ENCODE results near the gene ATP6V0C.
A peak's percentile ranks its signal among the peaks of the same experiment; 100 is the strongest.

The ATP6V0C gene

GRCh38 chr16:2518823-2519710 lies 5.3 kb downstream of the ATP6V0C start:
- Histone ChIP-seq H4K20me1 (ENCODE audit: insufficient read depth) (peaks cover 4% of the 10 kb centered on the region; the same call in 1 of the 2 replicates), H3K9ac (no peak overlapping the region), H3K4me1 (ENCODE audit: low read depth, poor library complexity, severe bottlenecking) (peaks cover 34% of the 10 kb centered on the region), H2AFZ (ENCODE audit: low read depth) (no peak overlapping the region), H3K27me3 (ENCODE audit: insufficient read depth, low read depth) (no peaks in the 10 kb centered on the region), H3K4me2 (no peak overlapping the region), H3K36me3 (ENCODE audit: insufficient read depth) (no peaks in the 10 kb centered on the region), H3K27ac (no peak overlapping the region), H3K79me2 (ENCODE audit: insufficient read depth, low read depth) (peaks cover 76% of the 10 kb centered on the region), H3K4me3 (IDR thresholded peaks at IDR 0.05; ENCODE audit: insufficient read depth, low read depth, low read length) (no peak overlapping the region)
- no peak for TF ChIP-seq CTCF (conservative IDR thresholded peaks at IDR 0.05; ENCODE audit: low read depth, low read length)

- Histone ChIP-seq H3K4me1 (ENCODE audit: low read depth, poor library complexity, severe bottlenecking) (peaks cover 34% of the 10 kb centered on the region), H2AFZ (ENCODE audit: low read depth) (no peak overlapping the region), H4K20me1 (ENCODE audit: insufficient read depth) (peaks cover 4% of the 10 kb centered on the region; the same call in 1 of the 2 replicates), H3K27me3 (ENCODE audit: insufficient read depth, low read depth) (no peaks in the 10 kb centered on the region), H3K27ac (no peak overlapping the region), H3K4me3 (IDR thresholded peaks at IDR 0.05; ENCODE audit: insufficient read depth, low read depth, low read length) (no peak overlapping the region), H3K9ac (no peak overlapping the region), H3K4me2 (no peak overlapping the region), H3K36me3 (ENCODE audit: insufficient read depth) (no peaks in the 10 kb centered on the region), H3K79me2 (ENCODE audit: insufficient read depth, low read depth) (peaks cover 71% of the 10 kb centered on the region)
- no peak for TF ChIP-seq CTCF (conservative IDR thresholded peaks at IDR 0.05; ENCODE audit: low read depth, low read length)
Measured at GRCh38 chr16:2519711-2520080, 5.9 kb downstream of the ATP6V0C start.

- Histone ChIP-seq H3K4me3 (IDR thresholded peaks at IDR 0.05; ENCODE audit: insufficient read depth, low read depth, low read length) (no peak within 1 kb of the TSS), H3K4me2 (peak within 1 kb of the TSS; percentile 74), H3K27me3 (ENCODE audit: insufficient read depth, low read depth) (no peaks in the 10 kb centered on the region), H3K79me2 (ENCODE audit: insufficient read depth, low read depth) (peaks cover 66% of the 10 kb centered on the region), H3K4me1 (ENCODE audit: low read depth, poor library complexity, severe bottlenecking) (peaks cover 30% of the 10 kb centered on the region), H4K20me1 (ENCODE audit: insufficient read depth) (no peaks in the 10 kb centered on the region; the same call in 1 of the 2 replicates), H3K9ac (peak within 1 kb of the TSS; percentile 66; the same call in 1 of the 2 replicates), H2AFZ (ENCODE audit: low read depth) (peak within 1 kb of the TSS; percentile 19; the same call in 1 of the 2 replicates), H3K27ac (peak within 1 kb of the TSS; percentile 52; the same call in 1 of the 2 replicates), H3K36me3 (ENCODE audit: insufficient read depth) (no peaks in the 10 kb centered on the region)
- no peak for TF ChIP-seq CTCF (conservative IDR thresholded peaks at IDR 0.05; ENCODE audit: low read depth, low read length)
Measured at GRCh38 chr16:2520097-2520783, 6.5 kb downstream of the ATP6V0C start, which contains the start of gene AMDHD2. Gene AMDHD2, plus strand, starts transcription at chr16:2520371. Its CDS starts 88 bp downstream, at chr16:2520459.

GRCh38 chr16:2520784-2521531 lies 7.2 kb downstream of the ATP6V0C start:
- no peaks in the 10 kb centered on the region for H3K27me3 ChIP-seq (ENCODE audit: insufficient read depth, low read depth)
- H3K79me2 ChIP-seq (ENCODE audit: insufficient read depth, low read depth) = peaks cover 59% of the 10 kb centered on the region
- peaks cover 23% of the 10 kb centered on the region for H3K4me1 ChIP-seq (ENCODE audit: low read depth, poor library complexity, severe bottlenecking)
- H3K4me3 ChIP-seq (IDR thresholded peaks at IDR 0.05; ENCODE audit: insufficient read depth, low read depth, low read length) = no peak overlapping the region
- H4K20me1 ChIP-seq (ENCODE audit: insufficient read depth) = no peaks in the 10 kb centered on the region; the same call in 1 of the 2 replicates
- H3K27ac ChIP-seq = peak overlapping the region; percentile 52; the same call in 1 of the 2 replicates
- H3K36me3 ChIP-seq (ENCODE audit: insufficient read depth) = no peaks in the 10 kb centered on the region
- no peak for TF ChIP-seq CTCF (conservative IDR thresholded peaks at IDR 0.05; ENCODE audit: low read depth, low read length)
- peak overlapping the region; percentile 66; the same call in 1 of the 2 replicates for H3K9ac ChIP-seq
- H2AFZ ChIP-seq (ENCODE audit: low read depth) = peak overlapping the region; percentile 19; the same call in 1 of the 2 replicates
- H3K4me2 ChIP-seq = peak overlapping the region; percentile 74

Data from KMS-11 (cell line).